22Rv1 (cell line): Measurements from ENCODE around the gene RARS2.
"Not testable (repeated sequence)": the region's sequence is repeated elsewhere in the genome, so short reads cannot be mapped to it uniquely, and the experiment has no call there.

Experiments
- H3K27ac ChIP-seq: fragments of 450-650 bp; 2 replicates; pipeline ENCODE4 v1.5.1; 2017
- ZFX ChIP-seq: fragments of 450-650 bp; IDR thresholded peaks from 2 replicates; pipeline ENCODE4 v1.6.1; 2017; ENCODE audit warnings: antibody characterized with exemption, borderline replicate concordance
- TF ChIP-seq, protein P1 (sequence below): fragments of 450-650 bp; IDR thresholded peaks from 2 replicates; pipeline ENCODE4 v1.5.1; 2017; ENCODE audit warnings: mild to moderate bottlenecking

Gene RARS2

DNA sequence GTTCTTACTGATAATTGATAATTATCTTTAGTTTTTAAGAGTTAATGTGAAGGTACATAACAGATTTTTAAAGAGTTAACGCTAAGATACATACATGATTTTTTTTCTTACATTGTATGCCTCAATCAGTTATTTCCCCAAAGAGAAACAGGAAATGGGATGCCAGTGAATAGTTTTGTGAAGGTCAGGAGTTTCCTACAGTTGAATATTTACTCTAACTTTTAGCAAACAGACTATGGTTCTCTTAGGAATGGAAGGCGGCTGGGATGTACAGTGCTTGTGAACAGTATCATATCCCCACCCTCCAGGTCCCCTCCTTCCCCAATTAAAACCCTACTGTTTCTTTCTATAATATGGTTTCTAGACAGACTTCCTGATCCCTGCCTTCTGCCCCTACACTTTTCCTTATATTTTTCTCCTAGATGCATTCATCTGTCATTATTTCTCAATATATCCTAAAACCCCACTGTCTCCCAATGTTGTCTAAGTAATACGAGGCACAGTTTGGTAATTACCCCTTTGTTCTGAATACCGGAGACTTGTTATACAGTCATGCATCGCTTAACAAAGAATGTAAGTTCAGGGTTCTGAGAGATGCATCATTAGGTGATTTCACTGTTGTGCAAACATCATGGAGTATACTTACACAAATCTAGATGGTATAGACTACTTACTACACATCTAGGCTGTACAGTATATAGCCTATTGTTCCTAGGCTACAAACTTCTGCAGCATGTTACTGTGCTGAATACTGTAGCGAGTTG is 87.8 kb downstream of the RARS2 start:
- no peak overlapping the region for H3K27ac ChIP-seq
- TF ChIP-seq, protein P1, sequence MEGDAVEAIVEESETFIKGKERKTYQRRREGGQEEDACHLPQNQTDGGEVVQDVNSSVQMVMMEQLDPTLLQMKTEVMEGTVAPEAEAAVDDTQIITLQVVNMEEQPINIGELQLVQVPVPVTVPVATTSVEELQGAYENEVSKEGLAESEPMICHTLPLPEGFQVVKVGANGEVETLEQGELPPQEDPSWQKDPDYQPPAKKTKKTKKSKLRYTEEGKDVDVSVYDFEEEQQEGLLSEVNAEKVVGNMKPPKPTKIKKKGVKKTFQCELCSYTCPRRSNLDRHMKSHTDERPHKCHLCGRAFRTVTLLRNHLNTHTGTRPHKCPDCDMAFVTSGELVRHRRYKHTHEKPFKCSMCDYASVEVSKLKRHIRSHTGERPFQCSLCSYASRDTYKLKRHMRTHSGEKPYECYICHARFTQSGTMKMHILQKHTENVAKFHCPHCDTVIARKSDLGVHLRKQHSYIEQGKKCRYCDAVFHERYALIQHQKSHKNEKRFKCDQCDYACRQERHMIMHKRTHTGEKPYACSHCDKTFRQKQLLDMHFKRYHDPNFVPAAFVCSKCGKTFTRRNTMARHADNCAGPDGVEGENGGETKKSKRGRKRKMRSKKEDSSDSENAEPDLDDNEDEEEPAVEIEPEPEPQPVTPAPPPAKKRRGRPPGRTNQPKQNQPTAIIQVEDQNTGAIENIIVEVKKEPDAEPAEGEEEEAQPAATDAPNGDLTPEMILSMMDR = no peak
- no peak for TF ChIP-seq ZFX

DNA sequence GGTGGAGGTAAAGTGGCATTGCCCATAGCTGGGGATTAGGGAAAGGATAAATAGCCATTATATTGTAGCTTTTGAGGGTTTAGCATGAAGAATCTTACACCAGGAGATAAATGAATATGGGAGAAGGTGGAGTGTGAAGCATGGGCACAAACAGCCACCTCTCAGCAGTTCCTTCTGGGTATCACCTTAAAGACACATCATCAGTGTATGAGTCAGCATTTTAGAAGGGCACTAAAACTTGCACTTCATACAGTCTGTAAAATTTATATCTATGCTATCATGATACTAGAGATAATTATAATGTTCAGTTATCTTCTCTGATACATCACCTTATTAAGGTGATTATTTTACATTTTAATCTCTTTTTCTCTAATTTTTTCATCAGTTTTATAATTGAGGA is 91.7 kb downstream of the RARS2 start:
- no peak overlapping the region for H3K27ac ChIP-seq
- TF ChIP-seq, protein P1 = no peak
- no peak for TF ChIP-seq ZFX

DNA sequence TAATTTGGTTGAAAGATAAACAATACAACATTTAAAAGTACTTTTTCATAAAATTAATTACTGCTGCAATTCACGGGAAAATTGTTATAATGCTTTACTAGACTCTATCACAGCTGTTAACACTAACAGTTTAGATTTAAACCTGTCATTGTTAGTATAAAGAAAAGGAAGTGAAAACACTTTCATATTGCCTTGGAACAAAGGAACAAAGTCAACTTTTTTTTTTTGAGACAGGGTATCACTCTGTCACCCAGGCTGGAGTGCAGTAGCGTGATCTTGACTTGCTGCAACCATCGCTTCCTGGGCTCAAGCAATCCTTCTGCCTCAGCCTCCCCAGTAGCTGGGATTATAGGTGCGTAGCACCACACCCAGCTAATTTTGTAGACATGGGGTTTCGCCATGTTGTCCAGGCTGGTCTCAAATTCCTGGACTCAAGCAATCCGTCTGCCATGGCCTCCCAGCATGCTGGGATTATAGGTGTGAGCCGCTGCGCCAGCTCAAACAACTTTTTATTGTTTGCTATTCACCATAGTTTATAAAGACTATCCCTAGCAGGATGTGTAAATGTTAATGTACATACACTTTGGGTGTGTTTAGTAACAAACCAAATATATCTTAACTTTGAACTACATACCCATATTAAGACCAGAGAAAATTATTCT is 94.9 kb downstream of the RARS2 start:
- no peak for TF ChIP-seq ZFX
- TF ChIP-seq, protein P1 = no peak

DNA sequence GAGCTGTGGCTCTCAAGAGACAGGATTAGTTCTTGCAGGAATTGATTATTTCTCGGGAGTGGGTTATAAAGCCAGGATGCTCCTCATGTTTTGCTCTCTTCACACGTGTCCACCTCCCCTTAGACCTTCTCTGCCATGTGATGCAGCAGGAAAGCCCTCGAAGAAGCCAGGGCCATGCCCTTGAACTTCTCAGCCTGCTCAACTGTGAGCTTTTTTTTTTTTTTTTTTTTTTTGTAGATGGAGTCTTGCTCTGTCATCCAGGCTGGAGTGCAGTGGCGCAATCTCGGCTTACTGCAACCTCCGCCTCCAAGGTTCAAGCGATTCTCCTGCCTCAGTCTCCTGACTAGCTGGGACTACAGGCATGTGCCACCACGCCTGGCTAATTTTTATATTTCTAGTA is 100.5 kb downstream of the RARS2 start:
- H3K27ac ChIP-seq = not testable (repeated sequence)

More for the DNA sequence above, 94.9 kb downstream of the RARS2 start:
- H3K27ac ChIP-seq = no peak overlapping the region

DNA sequence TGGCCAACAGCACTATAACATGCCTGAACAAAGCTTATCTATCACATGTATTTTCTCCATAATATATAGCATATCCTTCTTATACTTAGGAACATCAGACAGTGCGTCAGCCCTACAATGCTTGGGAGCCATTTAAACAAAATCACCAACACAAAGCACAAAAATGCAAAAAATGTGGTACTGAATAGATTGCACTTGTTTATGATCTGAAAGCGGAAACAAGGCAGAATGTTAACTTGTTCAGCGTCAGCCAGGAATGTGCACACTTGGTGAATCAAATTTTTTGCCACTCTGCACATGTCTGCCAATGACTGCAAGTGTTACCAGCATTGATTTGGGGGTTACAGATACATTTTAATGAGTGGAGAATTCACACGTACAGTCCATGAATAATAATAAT is 102.2 kb downstream of the RARS2 start:
- TF ChIP-seq, protein P1 = no peak
- no peak for TF ChIP-seq ZFX
- H3K27ac ChIP-seq = no peak overlapping the region

DNA sequence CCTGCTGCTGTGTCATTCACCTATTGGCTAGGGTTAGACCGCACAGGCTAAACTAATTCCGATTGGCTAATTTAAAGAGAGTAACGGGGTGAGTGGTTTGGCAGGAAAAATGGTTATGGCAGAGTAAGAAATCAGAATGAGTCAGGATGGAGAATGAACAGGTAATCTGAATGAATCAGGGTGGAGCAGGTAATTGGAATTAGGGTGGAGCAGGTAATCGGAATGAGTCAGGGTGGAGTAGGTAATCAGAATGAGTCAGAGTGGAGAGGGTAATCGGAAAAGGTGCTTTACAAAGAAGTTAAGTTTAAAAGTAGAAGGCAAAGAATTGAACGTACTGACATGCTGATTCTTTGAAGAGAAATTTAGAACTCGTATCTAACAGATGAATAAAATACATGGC is 105.3 kb downstream of the RARS2 start:
- no peak overlapping the region for H3K27ac ChIP-seq
- TF ChIP-seq, protein P1 = no peak
- TF ChIP-seq ZFX = no peak

DNA sequence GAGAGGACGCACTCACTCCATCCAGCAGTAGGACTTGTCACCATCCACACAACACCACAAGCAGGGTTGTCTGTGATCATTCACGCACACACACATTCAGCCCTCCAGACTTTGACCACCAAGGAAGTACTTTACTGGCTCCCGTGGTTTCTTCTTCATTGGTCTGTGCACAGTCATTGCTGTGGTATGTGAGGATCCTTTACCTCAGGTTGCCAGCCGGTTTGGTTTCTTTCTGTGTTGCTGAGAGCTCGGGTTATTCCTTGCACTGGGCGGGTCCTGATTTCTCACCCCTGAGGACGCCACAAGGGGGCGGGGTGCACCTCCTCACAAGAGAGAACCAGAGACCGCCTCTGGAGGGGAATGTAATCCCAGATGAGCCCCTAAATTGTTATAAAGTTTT is 105.9 kb downstream of the RARS2 start:
- H3K27ac ChIP-seq = no peak overlapping the region
- TF ChIP-seq ZFX = no peak
- TF ChIP-seq, protein P1 = no peak

DNA sequence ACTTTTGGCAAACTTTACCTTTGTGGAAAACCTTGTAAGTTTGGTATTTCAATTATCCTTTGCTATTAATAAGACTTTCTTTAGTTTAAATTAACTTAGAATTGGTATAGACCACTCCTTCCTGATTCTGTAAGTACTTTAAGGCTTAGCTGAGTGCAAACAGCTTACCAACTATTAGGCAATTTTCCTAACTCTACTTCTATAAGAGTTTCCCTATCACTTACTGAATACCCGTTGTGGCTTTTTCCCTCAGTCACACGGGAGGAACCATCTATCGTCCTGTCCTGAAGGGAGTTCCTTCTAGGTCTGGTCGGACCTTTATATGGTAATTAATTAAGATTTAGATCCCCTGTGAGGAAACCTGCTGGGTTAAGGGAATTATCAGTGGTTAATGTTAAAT is 107.4 kb downstream of the RARS2 start:
- TF ChIP-seq ZFX = no peak
- TF ChIP-seq, protein P1 = no peak
- H3K27ac ChIP-seq = no peak overlapping the region
